ENCODE data around the gene DONSON. TPM values are rescaled to one million over a fixed set of nuclear protein-coding genes. Genes with fewer than 3 reads are reported as not detected.

The DONSON gene
- polyA plus RNA-seq, 2 of the 4 experiments (the other 2 are of a cell fraction) = 20.7 to 32.0 TPM

- WGBS (ENCODE audit: missing lambda C conversion rate) = 93% methylated on average over 5 of the region's 5 CpGs
- H3K27ac ChIP-seq = no peak overlapping the region
- ChIA-PET POLR2A (no interaction called here), CTCF (interaction anchor here (0.8 to 1.3 kb wide), 2 partner anchors 14 to 19 kb away, joined by 3 to 4 read pairs; no protein-coding TSS in a partner anchor)
- no peaks in the 10 kb centered on the region for H3K4me1 ChIP-seq
- no peaks in the 10 kb centered on the region for H3K9me3 ChIP-seq
- no peak for TF ChIP-seq GATA3 (IDR thresholded peaks at IDR 0.05; ENCODE audit: borderline replicate concordance)
- TF ChIP-seq FOSB (CRISPR knock-in tag; IDR thresholded peaks at IDR 0.05) = no peak
- TF ChIP-seq ZC3H11A (IDR thresholded peaks at IDR 0.05) = no peak
- TF ChIP-seq RARB (CRISPR knock-in tag; IDR thresholded peaks at IDR 0.05) = no peak
- TF ChIP-seq CHD4 (IDR thresholded peaks at IDR 0.05; ENCODE audit: borderline replicate concordance) = no peak
- TF ChIP-seq JUNB (IDR thresholded peaks at IDR 0.05) = no peak
- no peak for TF ChIP-seq FOSL2 (IDR thresholded peaks at IDR 0.05)
- no peak for TF ChIP-seq FOSL2 (CRISPR knock-in tag; IDR thresholded peaks at IDR 0.05)
- no peak for TF ChIP-seq POLR2AphosphoS2 (conservative IDR thresholded peaks at IDR 0.05; ENCODE audit: low read length)
- TF ChIP-seq HEYL (CRISPR knock-in tag; IDR thresholded peaks at IDR 0.05) = no peak
- no peak for TF ChIP-seq MAZ (IDR thresholded peaks at IDR 0.05; ENCODE audit: borderline replicate concordance, low read depth, low read length)
- TF ChIP-seq E2F6 (IDR thresholded peaks at IDR 0.05; ENCODE audit: borderline replicate concordance, low read depth) = no peak
- TF ChIP-seq MAFK (IDR thresholded peaks at IDR 0.05; ENCODE audit: partially characterized antibody) = no peak
- no peak for TF ChIP-seq RNF2 (IDR thresholded peaks at IDR 0.05; ENCODE audit: borderline replicate concordance, low read depth)
- no peak for TF ChIP-seq HMGXB4 (CRISPR knock-in tag; IDR thresholded peaks at IDR 0.05; ENCODE audit: borderline replicate concordance)
- TF ChIP-seq RCOR1 (IDR thresholded peaks at IDR 0.05; ENCODE audit: low read depth, low read length) = no peak
- no peak for TF ChIP-seq CTCF (IDR thresholded peaks at IDR 0.05)
- TF ChIP-seq ATOH8 (CRISPR knock-in tag; IDR thresholded peaks at IDR 0.05; ENCODE audit: low read depth) = no peak
- TF ChIP-seq, protein P1, sequence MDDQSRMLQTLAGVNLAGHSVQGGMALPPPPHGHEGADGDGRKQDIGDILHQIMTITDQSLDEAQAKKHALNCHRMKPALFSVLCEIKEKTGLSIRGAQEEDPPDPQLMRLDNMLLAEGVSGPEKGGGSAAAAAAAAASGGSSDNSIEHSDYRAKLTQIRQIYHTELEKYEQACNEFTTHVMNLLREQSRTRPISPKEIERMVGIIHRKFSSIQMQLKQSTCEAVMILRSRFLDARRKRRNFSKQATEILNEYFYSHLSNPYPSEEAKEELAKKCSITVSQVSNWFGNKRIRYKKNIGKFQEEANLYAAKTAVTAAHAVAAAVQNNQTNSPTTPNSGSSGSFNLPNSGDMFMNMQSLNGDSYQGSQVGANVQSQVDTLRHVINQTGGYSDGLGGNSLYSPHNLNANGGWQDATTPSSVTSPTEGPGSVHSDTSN (IDR thresholded peaks at IDR 0.05) = no peak
- no peak overlapping the region for H3K4me3 ChIP-seq
- no peak for FAIRE-seq
- ATAC-seq = no peak; a peak in 1 of 6 replicates
- H3K4me2 ChIP-seq = no peak overlapping the region
- DNase-seq (ENCODE audit: low read depth in 1 of 2, low spot score in 1 of 2) = no peak
These were observed 18.5 kb downstream of the DONSON start for GRCh38 chr21:33569991-33570390.

- no peaks in the 10 kb centered on the region for H3K4me1 ChIP-seq
- no peaks in the 10 kb centered on the region for H3K9me3 ChIP-seq
- no peak overlapping the region for H3K27ac ChIP-seq
- WGBS (ENCODE audit: missing lambda C conversion rate) = 62% methylated on average over 2 of the region's 2 CpGs
- no peak overlapping the region for H3K4me2 ChIP-seq
- DNase-seq (ENCODE audit: low read depth in 1 of 2, low spot score in 1 of 2) = no peak
- CTCF ChIA-PET = no interaction called here
- no peak for FAIRE-seq
- TF ChIP-seq KDM1A (IDR thresholded peaks at IDR 0.05; ENCODE audit: low read depth) (no peak), RCOR1 (IDR thresholded peaks at IDR 0.05; ENCODE audit: low read depth, low read length) (no peak)
- no peak overlapping the region for H3K4me3 ChIP-seq
- no peak for ATAC-seq
- POLR2A ChIA-PET = interaction anchor here (0.8 kb wide), 1 partner anchor 20 kb away, joined by 3 read pairs; the partner anchor contains the start of gene DONSON
These were observed 20.0 kb downstream of the DONSON start for GRCh38 chr21:33568448-33568847.
